Tibial artery (tissue), 4 donors: Measurements from ENCODE around the gene PLOD3.

Experiments
- DNase-seq, 2 donors: peaks; one replicate each; pipeline ENCODE4 v3.0.0-alpha.2; 2019
- H3K27ac ChIP-seq, 2 donors: fragments of 200-600 bp; sonication (generic) in 1 of 2; 1 replicate in 1 of 2; 2 replicates in 1 of 2; pipeline ENCODE4 v1.5.1; 2018 to 2019; ENCODE audit warnings: mild to moderate bottlenecking in 1 of 2
- H3K27me3 ChIP-seq, 2 donors: fragments of 200-600 bp; sonication (generic) in 1 of 2; one replicate each; pipeline versions ENCODE4 v1.5.1 to v1.6.0; 2016 to 2019
- H3K36me3 ChIP-seq, 3 donors: fragments of 200-600 bp; sonication (generic) in 2 of 3; one replicate each; pipeline ENCODE4 v1.5.1; 2016 to 2019; ENCODE audit warnings: mild to moderate bottlenecking in 2 of 3
- H3K4me1 ChIP-seq, 4 donors: fragments of 200-600 bp; sonication (generic) in 2 of 4; 1 replicate in 3 of 4; 2 replicates in 1 of 4; pipeline ENCODE4 v1.5.1; 2016 to 2019
- H3K4me3 ChIP-seq, 2 donors: fragments of 200-600 bp; sonication (generic) in 1 of 2; 1 replicate in 1 of 2; 2 replicates in 1 of 2; pipeline ENCODE4 v1.5.1; 2018 to 2019; ENCODE audit warnings: mild to moderate bottlenecking in 2 of 2
- H3K9me3 ChIP-seq, 3 donors: fragments of 200-600 bp; sonication (generic) in 1 of 3; one replicate each; pipeline ENCODE4 v1.5.1; 2016 to 2019
- CTCF ChIP-seq, 2 experiments: fragments of 200-600 bp in 1 of 2; fragments of 450-650 bp in 1 of 2; IDR thresholded peaks; one replicate each; pipeline ENCODE4 v1.5.1; 2017 to 2019; ENCODE audit warnings: antibody characterized with exemption in 2 of 2, mild to moderate bottlenecking in 1 of 2, moderate library complexity in 1 of 2
- intact Hi-C: fragments of 100-400 bp; cut with DNase I; formaldehyde crosslinking; loops from one replicate; pipeline ENCODE4 v1.15.0; 2023; ENCODE audit warnings: low total_unique reads

PLOD3 gene

GRCh38 chr7:101235522-101235921, 18.1 kb upstream of the PLOD3 start:
- Histone ChIP-seq H3K27ac (no peak overlapping the region), H3K4me3 (no peak overlapping the region), H3K9me3 (no peaks in the 10 kb centered on the region), H3K4me1 (peaks cover 0 to 27% (median 11%) of the 10 kb centered on the region in 4 donors), H3K27me3 (no peaks in the 10 kb centered on the region), H3K36me3 (peaks cover 13 to 58% (median 32%) of the 10 kb centered on the region in 3 donors)
- intact Hi-C loops = no loop called here
- no peak for DNase-seq
- TF ChIP-seq CTCF (IDR thresholded peaks at IDR 0.05) = no peak

DNA sequence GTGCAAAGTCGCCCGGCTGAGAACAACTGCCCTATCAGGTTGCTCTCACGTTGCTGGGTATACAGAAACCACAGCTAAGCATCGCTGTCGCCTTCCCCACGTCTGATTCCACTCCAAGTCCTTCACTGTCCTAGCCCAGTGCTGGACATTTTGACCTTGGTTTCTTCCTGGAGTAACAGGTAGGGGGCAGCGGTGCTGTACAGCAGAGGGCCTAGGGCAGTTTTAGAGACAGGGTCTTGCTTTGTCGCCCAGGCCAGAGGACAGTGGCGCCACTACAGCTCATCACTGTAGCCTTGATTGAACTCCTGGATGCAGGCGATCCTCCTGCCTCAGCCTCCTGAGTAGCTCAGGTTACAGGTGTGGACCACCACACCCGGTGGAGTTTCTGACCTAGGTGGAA, 17.7 kb upstream of the PLOD3 start:
- H3K4me3 ChIP-seq = no peak overlapping the region

GRCh38 chr7:101234636-101235035, 17.3 kb upstream of the PLOD3 start:
- no peak for TF ChIP-seq CTCF (IDR thresholded peaks at IDR 0.05)
- Histone ChIP-seq H3K27ac (no peak overlapping the region), H3K4me1 (peaks cover 0 to 26% (median 11%) of the 10 kb centered on the region in 4 donors), H3K9me3 (no peaks in the 10 kb centered on the region), H3K4me3 (no peak overlapping the region), H3K27me3 (no peaks in the 10 kb centered on the region), H3K36me3 (peaks cover 5 to 55% (median 24%) of the 10 kb centered on the region in 3 donors)
- no peak for DNase-seq
- intact Hi-C loops = no loop called here

More for the DNA sequence above, 17.7 kb upstream of the PLOD3 start:
- DNase-seq = no peak
- H3K27me3 ChIP-seq = no peaks in the 10 kb centered on the region
- peaks cover 0 to 27% (median 11%) of the 10 kb centered on the region in 4 donors for H3K4me1 ChIP-seq
- intact Hi-C loops = no loop called here
- H3K36me3 ChIP-seq = peaks cover 9 to 56% (median 28%) of the 10 kb centered on the region in 3 donors
- H3K27ac ChIP-seq = no peak overlapping the region
- H3K9me3 ChIP-seq = no peaks in the 10 kb centered on the region
- no peak for TF ChIP-seq CTCF (IDR thresholded peaks at IDR 0.05)

DNA sequence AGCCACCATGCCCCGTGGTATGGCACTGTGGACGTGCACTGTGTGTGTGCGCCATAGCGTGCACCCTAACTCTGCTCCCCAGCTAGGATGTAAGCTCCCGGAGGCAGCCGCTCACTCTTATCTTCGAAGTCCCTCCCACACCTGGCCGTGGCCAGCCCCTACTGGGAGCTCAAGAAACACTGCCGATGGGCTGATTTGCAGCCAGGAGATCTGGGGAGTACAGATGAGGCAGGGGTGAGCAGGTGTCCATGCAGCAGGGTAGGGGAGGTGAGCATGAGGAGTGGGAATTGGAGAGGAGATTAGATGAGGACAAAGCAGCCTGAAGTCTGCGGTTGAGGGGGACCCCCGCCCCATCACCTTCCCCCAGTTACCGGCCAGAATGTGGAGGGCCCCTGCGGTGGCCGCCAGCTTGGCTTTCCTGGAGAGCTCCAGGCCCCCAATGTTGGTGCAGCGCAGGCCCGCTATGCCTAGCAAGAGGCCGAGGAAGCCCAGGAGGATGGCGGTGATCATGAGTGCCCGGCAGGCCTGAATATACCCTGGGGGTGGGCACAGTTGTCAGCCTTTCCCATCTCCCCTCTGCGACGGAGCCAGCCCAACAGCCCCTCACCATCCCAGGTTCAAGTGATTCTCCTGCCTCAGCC, 16.6 kb upstream of the PLOD3 start:
- H3K27me3 ChIP-seq = no peaks in the 10 kb centered on the region
- intact Hi-C loops = no loop called here
- H3K9me3 ChIP-seq = no peaks in the 10 kb centered on the region
- H3K36me3 ChIP-seq = peaks cover 9 to 55% (median 19%) of the 10 kb centered on the region in 3 donors
- H3K4me3 ChIP-seq = no peak overlapping the region
- DNase-seq = no peak
- TF ChIP-seq CTCF (IDR thresholded peaks at IDR 0.05) = no peak
- H3K27ac ChIP-seq = no peak overlapping the region
- peaks cover 0 to 20% (median 11%) of the 10 kb centered on the region in 4 donors for H3K4me1 ChIP-seq

DNA sequence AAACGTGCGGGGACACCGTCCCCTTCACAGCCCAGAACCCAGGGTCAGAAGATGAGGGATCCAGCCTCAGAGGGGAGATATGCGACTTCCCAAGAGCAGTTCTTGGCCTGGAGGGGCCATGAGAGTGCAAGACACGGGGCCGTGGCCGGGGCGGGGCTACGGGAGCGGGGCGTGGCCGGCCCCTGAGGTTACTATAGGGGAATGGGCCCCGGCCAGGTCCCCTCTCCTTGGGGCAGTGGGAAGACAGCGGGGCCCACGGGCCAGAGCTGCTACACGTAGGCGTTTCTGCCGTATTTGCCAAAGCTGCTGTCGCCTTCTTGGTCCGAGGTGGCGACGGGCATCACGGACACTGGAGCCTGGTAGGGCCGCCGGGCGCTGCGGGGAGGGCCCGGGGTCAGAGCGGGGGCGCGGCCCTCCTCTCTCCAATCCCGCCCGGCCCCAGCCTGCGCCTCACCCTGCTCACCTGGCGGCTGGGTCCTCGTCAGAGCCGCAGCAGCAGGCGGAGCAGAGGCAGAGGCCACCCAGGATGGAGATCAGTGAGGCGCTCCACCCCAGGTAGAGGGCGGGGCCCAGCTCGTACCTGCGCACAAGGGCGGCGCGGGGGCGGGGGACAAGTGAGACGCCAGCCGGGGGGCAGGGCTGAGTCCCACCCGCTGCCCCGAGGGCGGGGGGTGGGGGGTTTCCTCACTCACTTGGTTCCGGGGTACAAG, 14.9 kb upstream of the PLOD3 start:
- no peak for DNase-seq

More for the DNA sequence above, 14.9 kb upstream of the PLOD3 start:
- TF ChIP-seq CTCF (IDR thresholded peaks at IDR 0.05) = no peak
- Histone ChIP-seq H3K4me1 (peaks cover 0 to 12% (median 6%) of the 10 kb centered on the region in 4 donors), H3K36me3 (peaks cover 16 to 55% (median 18%) of the 10 kb centered on the region in 3 donors), H3K9me3 (no peaks in the 10 kb centered on the region), H3K27ac (no peak overlapping the region), H3K27me3 (no peaks in the 10 kb centered on the region), H3K4me3 (no peak overlapping the region)
- intact Hi-C loops = no loop called here
